Upper lobe of left lung (tissue), 6 donors: ENCODE data around the gene AKT1. TPM values are rescaled to one million over a fixed set of nuclear protein-coding genes. Genes with fewer than 3 reads are reported as not detected.

ENCODE experiments used
- ATAC-seq, 2 donors: fragments of 200-7000 bp; cut with Tn5 transposase; one replicate each; pipeline ENCODE4 v1.9.1; 2022; ENCODE audit warnings: mild to moderate bottlenecking in 2 of 2, moderate library complexity in 2 of 2; ENCODE audit not compliant: low FRiP score in 2 of 2
- DNase-seq, 2 donors: peaks; one replicate each; pipeline ENCODE4 v3.0.0-alpha.2; 2019 to 2020
- H3K27ac ChIP-seq, 4 donors: fragments of 200-600 bp; sonication (generic); one replicate each; pipeline ENCODE4 v1.5.1; 2016 to 2019
- H3K27me3 ChIP-seq, 4 donors: fragments of 200-600 bp; sonication (generic); one replicate each; pipeline ENCODE4 v1.5.1; 2017 to 2019
- H3K36me3 ChIP-seq, 4 donors: fragments of 200-600 bp; sonication (generic); one replicate each; pipeline ENCODE4 v1.5.1; 2016 to 2019
- H3K4me1 ChIP-seq, 4 donors: fragments of 200-600 bp; sonication (generic); one replicate each; pipeline ENCODE4 v1.5.1; 2018 to 2019
- H3K4me3 ChIP-seq, 4 donors: fragments of 200-600 bp; sonication (generic); one replicate each; pipeline ENCODE4 v1.5.1; 2017 to 2019; ENCODE audit warnings: mild to moderate bottlenecking in 2 of 4, moderate library complexity in 1 of 4
- H3K9me3 ChIP-seq, 4 donors: fragments of 200-600 bp; sonication (generic); one replicate each; pipeline ENCODE4 v1.5.1; 2018 to 2019
- EP300 ChIP-seq, 4 donors: sonication (generic); formaldehyde crosslinking; IDR thresholded peaks; one replicate each; pipeline ENCODE4 v1.5.1; 2017; ENCODE audit warnings: antibody characterized with exemption in 4 of 4, control low read depth in 2 of 4
- POLR2A ChIP-seq, 4 donors: fragments of 450-650 bp; IDR thresholded peaks; one replicate each; pipeline ENCODE4 v1.5.1; 2016 to 2017; ENCODE audit warnings: antibody characterized with exemption in 4 of 4, mild to moderate bottlenecking in 2 of 4
- POLR2AphosphoS5 ChIP-seq, 2 donors: sonication (generic); formaldehyde crosslinking; IDR thresholded peaks; one replicate each; pipeline ENCODE4 v1.5.1; 2017; ENCODE audit warnings: antibody characterized with exemption in 2 of 2
- WGBS, 2 donors: methylation state at CpG; one replicate each; pipeline ENCODE4 v1.1.5; 2017 to 2018; 5-methylcytosine and 5-hydroxymethylcytosine counted together
- total RNA-seq, 6 donors: library from RNA; depleted of rRNA in 4 of 6; stranded (reverse); fragments of >200 nt in 4 of 6; gene quantifications; one replicate each; pipeline versions ENCODE4 v1.1.0 to v1.2.1, GENCODE V29; 2016 to 2021
- TF ChIP-seq, protein P1 (sequence below), 6 experiments: fragments of 450-650 bp in 4 of 6; fragments of 200-600 bp in 2 of 6; sonication (generic) in 2 of 6; IDR thresholded peaks; one replicate each; pipeline ENCODE4 v1.5.1; 2016 to 2019; ENCODE audit warnings: antibody characterized with exemption in 6 of 6
- donor health status: DM: no; HTN: no; CAD: no; lungs with moderate emphysema.
- donor health status: DM: no; HTN: yes; CAD: no; lungs with severe emphysema.

The AKT1 gene
- total RNA-seq, 6 donors from 2014 or later, result 122 to 283 (median 191) TPM

DNA sequence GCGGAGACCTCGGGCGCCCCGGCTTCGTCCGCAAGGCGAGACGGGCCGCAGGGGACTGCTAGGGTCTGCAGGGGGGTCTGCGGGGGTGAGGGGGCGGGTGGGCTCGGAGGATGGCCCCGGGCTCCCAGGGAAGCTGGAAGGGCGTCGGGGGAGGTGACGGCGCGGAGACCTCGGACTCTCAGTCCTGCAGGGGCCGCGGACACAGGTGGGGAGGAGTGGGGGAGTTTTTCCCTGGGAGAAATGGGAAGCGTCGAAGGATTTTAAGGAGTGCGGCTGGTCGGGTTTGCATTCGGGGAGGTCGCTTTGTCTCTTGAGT, 31.3 kb upstream of the AKT1 start:
- Histone ChIP-seq H3K4me3 (peak overlapping the region; percentile 35 to 64 (median 50)), H3K27ac (peak overlapping the region in 2 of 4 donors; percentile 48 to 49)
- ATAC-seq, result no peak

DNA sequence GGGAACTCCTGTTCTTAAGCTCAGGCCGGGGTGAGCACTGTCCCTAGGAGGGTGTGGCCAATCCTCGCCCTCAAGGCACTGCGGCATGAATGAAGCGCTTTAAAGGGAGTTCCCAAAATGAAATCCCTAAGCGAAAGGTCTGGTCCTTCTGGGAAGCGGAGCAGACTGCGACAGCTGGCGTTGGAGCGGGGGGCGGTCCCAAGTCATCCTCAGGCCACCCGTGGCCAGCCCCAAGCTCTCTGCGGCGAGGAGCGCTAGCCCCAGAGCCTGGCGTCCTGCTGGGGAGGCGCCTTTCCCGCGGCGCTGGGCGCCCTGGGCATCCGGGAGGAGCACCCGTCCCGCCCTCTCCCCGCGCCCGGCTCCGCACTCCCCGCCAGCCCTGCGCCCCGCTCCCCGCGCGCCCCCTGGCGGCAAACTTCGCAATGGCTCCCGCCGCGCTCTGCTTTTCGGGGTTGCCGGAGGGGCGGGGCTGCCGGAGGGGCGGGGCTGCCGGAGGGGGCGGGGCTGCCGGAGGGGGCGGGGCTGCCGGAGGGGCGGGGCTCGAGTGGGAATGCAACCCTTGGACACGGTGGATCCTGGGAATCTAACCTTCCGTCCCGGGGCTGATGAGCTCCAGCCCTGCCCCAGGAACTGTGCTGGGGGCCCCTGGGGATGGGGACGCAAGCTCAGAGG, 30.8 kb upstream of the AKT1 start:
- H3K27ac ChIP-seq, result peak overlapping the region; percentile 9 to 76 (median 58)
- WGBS, 2 donors, result 0% methylated on average over 4 to 10 of the region's 54 CpGs
- peak; percentile 93 to 97 for ATAC-seq
- peaks cover 19 to 25% (median 21%) of the 10 kb centered on the region in 4 donors for H3K4me1 ChIP-seq
- no peaks in the 10 kb centered on the region for H3K36me3 ChIP-seq
- no peaks in the 10 kb centered on the region for H3K9me3 ChIP-seq
- peak; percentile 92 to 100 for DNase-seq
- TF ChIP-seq POLR2A (IDR thresholded peaks at IDR 0.05) (peak in 1 of 4 donors; percentile 10), EP300 (IDR thresholded peaks at IDR 0.05) (no peak), POLR2AphosphoS5 (IDR thresholded peaks at IDR 0.05) (peak; percentile 22 to 36)
- TF ChIP-seq, protein P1, sequence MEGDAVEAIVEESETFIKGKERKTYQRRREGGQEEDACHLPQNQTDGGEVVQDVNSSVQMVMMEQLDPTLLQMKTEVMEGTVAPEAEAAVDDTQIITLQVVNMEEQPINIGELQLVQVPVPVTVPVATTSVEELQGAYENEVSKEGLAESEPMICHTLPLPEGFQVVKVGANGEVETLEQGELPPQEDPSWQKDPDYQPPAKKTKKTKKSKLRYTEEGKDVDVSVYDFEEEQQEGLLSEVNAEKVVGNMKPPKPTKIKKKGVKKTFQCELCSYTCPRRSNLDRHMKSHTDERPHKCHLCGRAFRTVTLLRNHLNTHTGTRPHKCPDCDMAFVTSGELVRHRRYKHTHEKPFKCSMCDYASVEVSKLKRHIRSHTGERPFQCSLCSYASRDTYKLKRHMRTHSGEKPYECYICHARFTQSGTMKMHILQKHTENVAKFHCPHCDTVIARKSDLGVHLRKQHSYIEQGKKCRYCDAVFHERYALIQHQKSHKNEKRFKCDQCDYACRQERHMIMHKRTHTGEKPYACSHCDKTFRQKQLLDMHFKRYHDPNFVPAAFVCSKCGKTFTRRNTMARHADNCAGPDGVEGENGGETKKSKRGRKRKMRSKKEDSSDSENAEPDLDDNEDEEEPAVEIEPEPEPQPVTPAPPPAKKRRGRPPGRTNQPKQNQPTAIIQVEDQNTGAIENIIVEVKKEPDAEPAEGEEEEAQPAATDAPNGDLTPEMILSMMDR (IDR thresholded peaks at IDR 0.05), result peak; percentile 88 to 97 (median 92)
- peak overlapping the region; percentile 45 to 64 (median 58) for H3K4me3 ChIP-seq
- no peaks in the 10 kb centered on the region for H3K27me3 ChIP-seq

More for the DNA sequence above, 31.3 kb upstream of the AKT1 start:
- DNase-seq, result no peak
- WGBS, 2 donors, result 0 to 1% methylated on average over 6 to 20 of the region's 27 CpGs
- Histone ChIP-seq H3K36me3 (no peaks in the 10 kb centered on the region), H3K27me3 (no peaks in the 10 kb centered on the region), H3K4me1 (peaks cover 19 to 25% (median 21%) of the 10 kb centered on the region in 4 donors), H3K9me3 (no peaks in the 10 kb centered on the region)
- TF ChIP-seq EP300 (IDR thresholded peaks at IDR 0.05) (no peak), POLR2A (IDR thresholded peaks at IDR 0.05) (no peak), POLR2AphosphoS5 (IDR thresholded peaks at IDR 0.05) (no peak)
- TF ChIP-seq, protein P1 (IDR thresholded peaks at IDR 0.05), result no peak

DNA sequence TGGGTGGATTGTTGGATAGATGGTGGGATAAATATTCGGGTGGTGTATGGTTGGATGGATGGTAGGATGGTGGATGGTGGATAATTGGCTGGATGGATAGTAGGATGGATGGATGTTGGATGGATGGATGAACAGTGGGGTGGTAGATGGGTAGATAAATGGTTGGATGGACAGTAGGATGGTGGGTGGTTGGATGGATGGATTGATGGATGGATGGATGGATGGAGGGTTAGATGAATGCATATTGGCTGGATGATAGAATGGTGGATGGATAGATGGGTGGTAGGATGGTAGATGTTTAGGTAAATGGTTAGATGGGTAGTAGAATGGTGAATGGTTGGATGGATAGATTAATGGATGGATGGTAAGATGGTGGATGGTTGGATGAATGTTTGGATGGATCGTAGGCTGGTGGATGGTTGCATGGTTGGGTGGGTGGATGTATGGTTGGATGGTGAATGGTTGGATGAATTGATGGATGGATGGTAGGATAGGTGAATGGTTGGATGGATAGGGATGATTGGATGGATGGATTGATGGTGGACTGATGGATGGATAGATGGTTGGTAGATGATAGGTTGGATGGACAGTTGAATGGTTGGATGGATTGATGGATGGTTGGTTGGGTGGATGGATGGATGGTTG, 28.9 kb upstream of the AKT1 start:
- no peak for TF ChIP-seq EP300 (IDR thresholded peaks at IDR 0.05)
- H3K4me1 ChIP-seq, result peaks cover 25 to 39% (median 29%) of the 10 kb centered on the region in 4 donors
- H3K4me3 ChIP-seq, result no peak overlapping the region
- WGBS, 2 donors, result 94% methylated on average over 2 of the region's 2 CpGs
- DNase-seq, result no peak
- no peaks in the 10 kb centered on the region for H3K9me3 ChIP-seq
- H3K27me3 ChIP-seq, result no peaks in the 10 kb centered on the region
- no peaks in the 10 kb centered on the region for H3K36me3 ChIP-seq
- ATAC-seq, result no peak
- no peak overlapping the region for H3K27ac ChIP-seq

DNA sequence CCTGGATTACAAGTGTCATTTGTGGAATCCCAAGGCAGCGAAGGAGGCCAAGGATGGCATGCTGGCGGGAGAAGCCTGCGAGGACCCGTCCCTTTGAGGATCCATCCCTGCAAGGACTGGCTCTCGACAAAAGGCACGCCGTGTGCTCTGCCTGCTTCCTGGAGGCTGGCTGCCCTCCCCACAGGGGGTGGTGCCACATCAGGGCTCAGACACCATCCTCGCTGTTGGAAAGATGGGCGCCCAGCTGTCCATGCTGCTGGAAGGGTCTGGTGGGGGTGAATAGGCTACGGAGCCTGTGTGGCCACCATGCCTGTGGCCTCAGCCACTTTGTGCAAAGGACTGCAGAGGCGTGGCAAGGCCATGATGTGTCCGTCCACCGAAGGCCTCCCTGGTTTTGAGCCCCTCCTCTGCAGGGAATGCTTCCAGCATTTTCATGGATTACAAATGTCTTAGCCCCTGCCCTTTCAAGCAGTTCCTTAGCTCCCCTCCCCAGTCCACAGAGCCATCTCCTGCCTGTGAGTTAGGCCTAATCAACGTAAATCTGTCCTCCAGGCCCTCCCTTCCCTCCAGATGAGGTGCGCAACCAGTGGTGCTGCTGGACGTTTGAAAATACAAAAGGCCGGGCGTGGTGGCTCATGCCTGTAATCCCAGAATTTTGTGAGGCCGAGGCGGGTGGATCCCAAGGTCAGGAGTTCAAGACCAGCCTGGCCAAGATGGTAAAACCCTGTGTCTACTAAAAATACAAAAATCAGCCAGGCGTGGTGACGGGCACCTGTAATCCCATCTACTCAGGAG, 27.5 kb upstream of the AKT1 start:
- no peak for DNase-seq
- Histone ChIP-seq H3K4me1 (peaks cover 25 to 39% (median 29%) of the 10 kb centered on the region in 4 donors), H3K9me3 (no peaks in the 10 kb centered on the region), H3K27ac (no peak overlapping the region), H3K4me3 (no peak overlapping the region), H3K27me3 (no peaks in the 10 kb centered on the region), H3K36me3 (no peaks in the 10 kb centered on the region)
- TF ChIP-seq POLR2A (IDR thresholded peaks at IDR 0.05), result no peak
- TF ChIP-seq EP300 (IDR thresholded peaks at IDR 0.05), result no peak
- TF ChIP-seq POLR2AphosphoS5 (IDR thresholded peaks at IDR 0.05), result no peak
- TF ChIP-seq, protein P1 (IDR thresholded peaks at IDR 0.05), result no peak
- no peak for ATAC-seq
- WGBS, 2 donors, result 92 to 94% methylated on average over 19 to 22 of the region's 22 CpGs

DNA sequence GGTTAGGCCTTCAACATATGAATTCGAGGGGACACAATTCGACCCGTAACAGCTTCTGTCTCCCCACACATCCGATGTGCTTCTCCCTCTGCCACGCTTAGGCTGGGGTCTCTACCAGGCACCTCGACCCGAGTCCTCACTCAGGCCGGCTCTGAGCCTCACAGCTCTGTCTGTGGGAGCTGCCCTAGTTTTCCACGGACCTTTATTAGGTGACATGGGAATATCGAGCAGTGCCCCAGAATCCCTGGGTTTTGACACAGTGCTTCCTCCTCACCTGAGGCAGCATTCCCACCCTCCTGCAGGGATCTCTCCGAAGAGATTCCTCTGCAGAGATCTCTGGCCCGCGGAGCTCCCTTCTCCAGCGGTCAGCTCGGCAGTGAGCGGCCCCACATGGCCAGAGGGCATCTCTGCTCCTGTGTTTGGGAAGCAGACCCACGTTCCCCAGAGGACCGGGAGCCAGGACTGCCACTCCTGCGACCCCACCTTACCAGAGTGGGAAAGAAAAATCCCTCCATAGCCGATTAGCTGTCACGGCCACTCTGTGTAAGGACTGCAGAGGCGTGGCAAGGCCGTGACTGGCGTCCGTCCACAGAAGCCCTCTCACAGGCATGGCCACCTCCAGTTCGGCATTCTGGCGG, 26.5 kb upstream of the AKT1 start:
- Histone ChIP-seq H3K36me3 (no peaks in the 10 kb centered on the region), H3K4me3 (no peak overlapping the region), H3K4me1 (peaks cover 18 to 38% (median 26%) of the 10 kb centered on the region in 4 donors), H3K27ac (no peak overlapping the region), H3K27me3 (no peaks in the 10 kb centered on the region), H3K9me3 (no peaks in the 10 kb centered on the region)
- peak in 1 of 2 donors; percentile 61 for DNase-seq
- no peak for ATAC-seq
- TF ChIP-seq EP300 (IDR thresholded peaks at IDR 0.05) (no peak), POLR2AphosphoS5 (IDR thresholded peaks at IDR 0.05) (no peak), POLR2A (IDR thresholded peaks at IDR 0.05) (no peak)
- TF ChIP-seq, protein P1 (IDR thresholded peaks at IDR 0.05), result no peak
- 89 to 94% methylated on average over 17 to 27 of the region's 27 CpGs for WGBS, 2 donors
